ENCODE results near the gene SKP2.
"Not testable (repeated sequence)": the region's sequence is repeated elsewhere in the genome, so short reads cannot be mapped to it uniquely, and the experiment has no call there.

SKP2 gene

GRCh38 chr5:36151434-36152323, at the start of gene SKP2, which contains the start of gene LMBRD2:
SKP2 (plus strand) TSS chr5:36152111; CDS start chr5:36152263, 152 bp downstream.
LMBRD2 (minus strand) TSS chr5:36151887; CDS start chr5:36143349, 8,538 bp downstream.
- FAIRE-seq, result peak; percentile 93
- peak; percentile 97 for DNase-seq (ENCODE audit: low spot score)

- FAIRE-seq (no peak), DNase-seq (ENCODE audit: low spot score) (no peak)
Measured at GRCh38 chr5:36105819-36106218, 46.1 kb upstream of the SKP2 start.

- peak; percentile 68 for FAIRE-seq
- DNase-seq (ENCODE audit: low spot score), result no peak
Measured at GRCh38 chr5:36108758-36109460, 43.0 kb upstream of the SKP2 start.

DNA sequence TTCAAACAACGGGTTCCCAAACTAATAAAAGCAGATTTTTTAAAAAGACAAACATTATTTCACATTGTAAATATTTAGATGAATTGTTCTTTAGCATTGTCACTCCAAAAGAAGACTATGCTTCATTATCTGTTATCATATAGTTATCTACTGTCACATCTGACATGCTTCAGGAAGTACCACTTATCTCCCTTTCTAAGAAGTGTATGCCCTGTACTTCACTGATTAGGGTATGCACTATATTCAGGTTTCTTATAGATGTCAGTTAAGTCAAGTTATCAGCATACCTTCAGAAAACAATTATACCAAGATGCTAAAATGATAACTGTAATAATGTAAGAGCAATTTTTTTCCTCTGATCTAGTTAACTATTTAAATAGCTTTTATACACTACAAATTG, 40.7 kb upstream of the SKP2 start:
- FAIRE-seq (no peak), DNase-seq (ENCODE audit: low spot score) (no peak)

GRCh38 chr5:36125868-36126267, 26.0 kb upstream of the SKP2 start:
- DNase-seq (ENCODE audit: low spot score), result no peak
- no peak for FAIRE-seq

DNA sequence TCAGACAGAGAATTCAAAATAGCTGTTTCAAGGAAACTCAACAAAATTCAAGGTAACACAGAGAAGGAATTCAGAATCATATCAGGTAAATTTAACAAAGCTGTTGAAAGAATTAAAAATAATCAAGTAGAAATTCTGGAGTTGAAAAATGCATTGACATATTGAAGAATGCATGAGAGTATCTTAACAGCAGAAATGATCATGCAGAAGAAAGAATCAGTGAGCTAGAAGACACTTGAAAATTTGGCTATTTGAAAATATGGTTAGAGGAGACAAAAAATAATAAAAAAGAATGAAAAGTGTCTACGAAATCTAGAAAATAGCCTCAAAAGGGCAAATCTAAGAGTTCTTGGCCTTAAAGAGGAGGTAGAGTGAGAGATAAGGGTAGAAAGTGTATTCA, 23.1 kb upstream of the SKP2 start:
- FAIRE-seq (no peak), DNase-seq (ENCODE audit: low spot score) (no peak)

- not testable (repeated sequence) for FAIRE-seq; DNase-seq (ENCODE audit: low spot score)
Measured at GRCh38 chr5:36129666-36130065, 22.2 kb upstream of the SKP2 start.

- FAIRE-seq, result not testable (repeated sequence)
Measured at GRCh38 chr5:36133009-36133408, 18.9 kb upstream of the SKP2 start.

GRCh38 chr5:36135988-36136387, 15.9 kb upstream of the SKP2 start:
- DNase-seq (ENCODE audit: low spot score) (no peak), FAIRE-seq (no peak)

More at GRCh38 chr5:36133009-36133408, 18.9 kb upstream of the SKP2 start:
- not testable (repeated sequence) for DNase-seq (ENCODE audit: low spot score)

GRCh38 chr5:36136581-36136980, 15.3 kb upstream of the SKP2 start:
- DNase-seq (ENCODE audit: low spot score), result no peak
- peak; percentile 81 for FAIRE-seq

- FAIRE-seq (no peak), DNase-seq (ENCODE audit: low spot score) (no peak)
Measured at GRCh38 chr5:36138900-36139683, 12.8 kb upstream of the SKP2 start.

GRCh38 chr5:36145311-36145710, 6.6 kb upstream of the SKP2 start:
- DNase-seq (ENCODE audit: low spot score) (no peak), FAIRE-seq (no peak)

DNA sequence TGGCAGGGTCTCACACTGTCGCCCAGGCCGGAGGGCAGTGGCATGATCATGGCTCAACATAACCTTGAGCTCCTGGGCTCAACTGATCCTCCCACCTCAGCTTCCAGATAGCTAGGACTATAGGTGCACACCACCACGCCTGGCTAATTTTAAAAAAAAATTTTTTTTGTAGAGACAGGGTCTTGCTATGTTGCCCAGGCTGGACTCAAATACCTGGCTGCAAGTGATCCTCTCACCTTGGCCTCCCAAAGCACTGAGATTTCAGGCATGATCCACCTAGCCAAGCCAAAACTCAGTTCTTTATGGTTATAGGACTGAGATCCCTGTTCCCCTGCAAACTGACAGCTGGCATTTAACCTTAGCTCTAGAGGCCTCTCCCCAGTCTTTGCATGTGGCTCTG, 5.5 kb upstream of the SKP2 start:
- DNase-seq (ENCODE audit: low spot score) (no peak), FAIRE-seq (no peak)

DNA sequence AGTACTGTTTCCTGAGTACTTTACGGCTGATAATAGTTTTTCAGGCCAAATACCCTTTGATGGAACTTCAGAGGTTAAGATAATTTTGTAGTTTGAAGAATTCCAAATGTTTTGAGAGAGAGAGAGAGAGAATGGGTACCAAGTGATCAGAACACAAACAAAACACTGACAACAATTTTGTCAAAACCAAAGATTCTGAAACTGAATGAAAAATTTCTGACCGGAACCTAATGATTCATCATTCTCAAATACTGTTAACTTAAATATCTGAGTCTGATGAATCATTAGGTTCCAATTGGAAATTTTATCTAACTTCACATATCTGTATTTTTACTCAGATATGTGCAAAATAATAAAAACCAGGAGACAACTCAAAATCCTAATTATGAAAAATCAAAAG, 4.2 kb upstream of the SKP2 start:
- DNase-seq (ENCODE audit: low spot score) (no peak), FAIRE-seq (peak; percentile 55)

DNA sequence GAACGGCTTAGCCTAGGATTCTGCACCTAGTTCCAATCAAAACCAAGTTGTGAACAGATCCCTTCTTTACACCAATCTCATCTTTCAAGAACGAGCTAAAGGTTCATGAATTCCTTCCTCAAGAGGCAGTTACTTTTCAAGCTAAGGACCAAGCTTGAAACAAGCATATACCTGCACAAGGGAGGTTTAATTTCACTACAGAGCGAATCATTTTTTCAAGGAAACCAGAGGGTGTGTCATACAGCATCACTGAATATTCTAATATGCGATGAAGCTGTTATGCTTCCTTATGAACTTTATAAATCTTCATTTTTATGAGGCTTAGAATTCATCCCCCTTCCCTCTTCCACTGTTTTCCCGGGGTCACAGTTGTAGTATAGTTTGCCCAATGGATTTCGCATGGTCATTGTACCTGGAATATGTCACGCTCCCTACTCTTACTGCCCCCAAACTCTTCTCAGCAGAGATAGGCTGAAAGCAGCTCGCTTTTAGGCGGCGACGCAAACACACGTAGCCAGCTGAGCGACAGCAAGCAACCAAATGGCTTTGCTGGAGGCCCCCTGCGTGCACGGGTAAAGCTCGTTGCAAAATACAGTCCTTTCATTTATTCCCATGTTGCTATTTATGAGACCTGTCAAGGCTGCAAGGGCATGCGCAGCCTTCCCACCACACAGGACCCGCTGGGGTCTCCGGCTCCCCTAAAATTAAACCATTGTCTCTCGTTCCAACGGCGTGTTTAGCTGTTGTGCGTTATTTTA, 1.1 kb upstream of the SKP2 start:
- FAIRE-seq, result no peak
- peak; percentile 39 for DNase-seq (ENCODE audit: low spot score)

DNA sequence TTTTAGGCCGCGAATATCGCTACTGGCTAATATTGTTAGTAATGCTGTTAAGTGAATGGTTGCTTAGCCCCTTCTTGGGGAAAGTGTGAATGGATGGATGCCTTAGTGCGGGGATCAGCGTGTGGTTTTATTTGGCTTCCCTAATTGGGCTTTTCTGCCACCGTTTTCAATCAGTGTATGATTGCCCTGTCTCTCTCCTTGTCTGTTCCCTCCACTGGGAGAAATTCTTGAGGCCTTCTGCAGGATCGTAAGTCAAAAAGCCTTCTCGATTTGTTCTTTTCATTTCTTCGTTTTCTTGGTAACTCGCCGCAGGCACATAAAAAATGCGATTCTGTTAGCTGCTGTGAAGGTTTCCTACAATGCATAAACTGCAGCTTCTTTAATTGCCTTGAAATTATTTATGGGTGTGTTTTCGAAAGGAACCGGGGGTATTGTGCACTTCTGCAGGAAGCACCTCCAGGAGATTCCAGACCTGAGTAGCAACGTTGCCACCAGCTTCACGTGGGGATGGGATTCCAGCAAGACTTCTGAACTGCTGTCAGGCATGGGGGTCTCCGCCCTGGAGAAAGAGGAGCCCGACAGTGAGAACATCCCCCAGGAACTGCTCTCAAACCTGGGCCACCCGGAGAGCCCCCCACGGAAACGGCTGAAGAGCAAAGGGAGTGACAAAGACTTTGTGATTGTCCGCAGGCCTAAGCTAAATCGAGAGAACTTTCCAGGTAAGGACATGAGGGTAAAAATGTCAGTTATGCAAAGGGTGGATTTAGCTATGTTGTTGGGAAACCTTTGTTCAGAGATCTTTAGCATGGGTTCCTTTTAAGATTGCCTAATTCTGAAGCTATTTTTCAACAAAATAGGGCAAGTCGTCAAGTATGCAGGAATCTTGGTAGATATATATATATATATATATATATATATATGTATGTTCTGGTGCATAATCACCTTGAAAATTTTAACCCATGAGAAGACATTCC, 700 bp downstream of the SKP2 start:
- DNase-seq (ENCODE audit: low spot score) (no peak), FAIRE-seq (no peak)

DNA sequence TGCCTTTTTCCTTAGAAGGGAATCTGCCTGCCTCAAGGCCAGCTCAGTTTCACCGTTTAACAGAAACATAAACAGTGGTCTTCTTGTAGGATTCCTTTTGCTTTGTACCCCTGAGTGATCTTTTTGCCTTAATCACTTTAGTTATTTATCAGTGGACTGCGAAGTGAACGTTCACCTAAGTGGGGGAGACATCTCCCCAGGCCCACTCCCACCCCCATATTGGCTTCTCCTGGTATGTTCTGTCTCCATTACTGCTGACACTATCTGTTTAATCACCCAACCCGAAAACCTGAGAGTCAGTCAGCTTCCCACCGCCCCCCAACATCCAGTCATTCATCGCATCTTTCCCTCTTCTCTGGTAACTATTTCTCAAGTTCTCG, 1.4 kb downstream of the SKP2 start:
- no peak for DNase-seq (ENCODE audit: low spot score)
- FAIRE-seq, result no peak

- DNase-seq (ENCODE audit: low spot score) (no peak), FAIRE-seq (no peak)
Measured at GRCh38 chr5:36153726-36154125, 1.8 kb downstream of the SKP2 start.

DNA sequence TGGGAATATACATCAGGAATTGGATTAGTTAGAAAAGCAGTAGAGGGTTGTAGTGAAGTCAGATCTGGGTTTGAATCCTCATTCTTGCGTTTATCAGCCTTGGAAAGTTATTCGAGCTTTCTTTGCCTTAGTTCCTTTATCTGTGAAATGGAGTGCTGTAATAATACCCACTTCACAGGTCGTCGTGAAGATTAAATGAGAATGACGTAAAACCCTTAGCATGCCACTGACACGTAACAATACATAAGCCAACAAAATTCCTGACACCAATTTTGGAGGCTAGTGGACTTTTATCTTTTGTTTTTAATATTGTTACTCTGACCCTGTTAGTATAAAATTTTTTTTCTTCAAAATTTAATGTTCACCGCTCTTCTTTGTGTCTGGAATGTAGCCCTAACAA, 3.4 kb downstream of the SKP2 start:
- no peak for DNase-seq (ENCODE audit: low spot score)
- FAIRE-seq, result no peak

GRCh38 chr5:36156121-36156601, 4.2 kb downstream of the SKP2 start:
- no peak for DNase-seq (ENCODE audit: low spot score)
- FAIRE-seq, result no peak
